ELR (cell line): ENCODE measurements around the gene FLNC.

Source experiments
- DNase-seq: peaks from one replicate; pipeline ENCODE4 v3.0.0-alpha.2; 2015; ENCODE audit warnings: low read depth

FLNC gene

GRCh38 chr7:128891110-128891941 is 61.1 kb downstream of the FLNC start:
- DNase-seq, result no peak

- DNase-seq, result no peak
These were observed 61.7 kb downstream of the FLNC start for GRCh38 chr7:128891942-128892269.

- no peak for DNase-seq
These were observed 62.5 kb downstream of the FLNC start for GRCh38 chr7:128892521-128893250.

GRCh38 chr7:128893251-128894100 is 63.3 kb downstream of the FLNC start:
- no peak for DNase-seq

- DNase-seq, result no peak
These were observed 63.9 kb downstream of the FLNC start for GRCh38 chr7:128894101-128894440.

- no peak for DNase-seq
These were observed 65.1 kb downstream of the FLNC start for GRCh38 chr7:128895320-128895719.

- no peak for DNase-seq
These were observed 69.2 kb downstream of the FLNC start for GRCh38 chr7:128899392-128899791.

- no peak for DNase-seq
These were observed 70.0 kb downstream of the FLNC start for GRCh38 chr7:128900237-128900636.

- peak; percentile 44 for DNase-seq
These were observed 72.8 kb downstream of the FLNC start for GRCh38 chr7:128902761-128903585.

- DNase-seq, result no peak
These were observed 73.6 kb downstream of the FLNC start for GRCh38 chr7:128903621-128904361.

GRCh38 chr7:128904381-128905197 is 74.4 kb downstream of the FLNC start:
- peak; percentile 66 for DNase-seq

- no peak for DNase-seq
These were observed 76.0 kb downstream of the FLNC start for GRCh38 chr7:128906001-128906765.

GRCh38 chr7:128906766-128907559 is 76.8 kb downstream of the FLNC start:
- no peak for DNase-seq
